Measurements from ENCODE around the gene CELA3A. TPM values are rescaled to one million over a fixed set of nuclear protein-coding genes. Genes with fewer than 3 reads are reported as not detected.

The CELA3A gene
- total and polyA plus RNA-seq, 2 of the 8 experiments (the other 6 are each of a cell fraction or from before 2014, with no cell fraction given): not detected

DNA sequence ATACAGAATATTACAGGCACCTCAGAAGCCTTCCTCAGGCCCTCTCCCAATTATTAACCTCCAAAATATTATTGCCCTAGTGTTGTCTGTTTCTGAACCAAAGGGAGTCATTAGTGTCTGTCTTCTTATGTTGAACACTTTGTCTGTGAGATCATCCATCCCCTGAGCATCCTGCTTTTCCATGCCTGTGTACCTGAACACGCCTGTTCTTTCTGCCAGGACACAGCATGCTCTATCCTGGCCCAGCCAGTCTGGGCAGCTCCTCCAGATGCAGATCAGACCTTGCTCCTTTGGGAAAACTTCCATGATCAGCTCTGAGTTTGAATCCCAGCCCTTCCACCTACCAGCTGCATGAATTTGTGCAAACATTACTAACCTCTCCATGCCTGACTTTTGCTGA is 40.0 kb downstream of the CELA3A start (continued):
- no peak for TF ChIP-seq TEAD4 (IDR thresholded peaks at IDR 0.05; ENCODE audit: low read depth, low read length)
- no peak for TF ChIP-seq BACH1 (IDR thresholded peaks at IDR 0.05; ENCODE audit: low read length)
- no peak for TF ChIP-seq CHD2 (IDR thresholded peaks at IDR 0.05; ENCODE audit: low read length)
- TF ChIP-seq TAF1 (IDR thresholded peaks at IDR 0.05; ENCODE audit: low read depth, low read length): no peak
- TF ChIP-seq GTF2F1 (IDR thresholded peaks at IDR 0.05; ENCODE audit: borderline replicate concordance, low read depth, low read length): no peak
- TF ChIP-seq EZH2 (IDR thresholded peaks at IDR 0.05; ENCODE audit: low read depth, low read length, severe bottlenecking): no peak
